Lower lobe of right lung (tissue), 2 donors: ENCODE measurements around the gene JARID2. TPM values are rescaled to one million over a fixed set of nuclear protein-coding genes. Genes with fewer than 3 reads are reported as not detected.

Experiments
- ATAC-seq, 2 donors: fragments of 200-7000 bp; cut with Tn5 transposase; one replicate each; pipeline ENCODE4 v1.9.1; 2020 to 2022; ENCODE audit warnings: mild to moderate bottlenecking in 2 of 2, moderate library complexity in 2 of 2
- DNase-seq: peaks from one replicate; pipeline ENCODE4 v3.0.0-alpha.2; 2020
- H3K27ac ChIP-seq: fragments of 200-600 bp; one replicate; pipeline ENCODE4 v1.8.0; 2022
- H3K27me3 ChIP-seq: fragments of 200-600 bp; one replicate; pipeline ENCODE4 v1.8.0; 2022; ENCODE audit warnings: low read depth
- H3K36me3 ChIP-seq: fragments of 200-600 bp; one replicate; pipeline ENCODE4 v1.8.0; 2022; ENCODE audit warnings: mild to moderate bottlenecking
- H3K4me1 ChIP-seq: fragments of 200-600 bp; one replicate; pipeline ENCODE4 v1.8.0; 2022
- H3K4me3 ChIP-seq: fragments of 200-600 bp; one replicate; pipeline ENCODE4 v1.8.0; 2022; ENCODE audit warnings: mild to moderate bottlenecking
- H3K9me3 ChIP-seq: fragments of 200-600 bp; one replicate; pipeline ENCODE4 v1.8.0; 2022
- CTCF ChIP-seq: fragments of 200-600 bp; IDR thresholded peaks from one replicate; pipeline ENCODE4 v1.8.0; 2022; ENCODE audit warnings: antibody characterized with exemption, mild to moderate bottlenecking
- intact Hi-C: fragments of 100-400 bp; cut with DNase I; formaldehyde crosslinking; loops from one replicate; pipeline ENCODE4 v1.11.0; 2022
- total RNA-seq: library from RNA; stranded (reverse); fragmentation: NEBNext Ultra II Directional; extraction: Animal tissue kit (Norgen Biotek cat#: 25700); gene quantifications from one replicate; pipeline ENCODE4 v1.2.1, GENCODE V29; 2021
- donor health status: DM: no; HTN: yes; CAD: no; lungs with severe emphysema.

The JARID2 gene
- total RNA-seq, 1 donor from 2014 or later: 16.0 TPM

DNA sequence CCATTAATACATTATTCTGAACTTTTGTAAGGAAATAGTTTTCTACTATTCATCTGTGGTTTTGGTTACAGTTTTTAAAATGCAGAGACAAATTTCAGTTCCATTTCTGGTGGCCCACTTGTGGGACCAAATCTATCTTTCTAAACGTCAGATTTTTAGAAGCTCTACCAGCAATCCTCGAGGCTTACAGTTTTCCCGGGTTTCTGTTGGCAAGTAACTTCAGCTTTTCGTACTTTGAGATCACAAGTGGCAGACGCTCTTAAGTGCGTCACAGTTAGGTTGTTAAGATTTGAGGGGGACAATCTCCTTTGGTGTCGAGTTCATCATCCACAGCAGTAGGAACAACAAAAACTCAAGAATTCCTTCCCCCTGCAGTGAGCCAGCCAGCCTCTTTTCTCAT, 60.0 kb downstream of the JARID2 start:
- H3K9me3 ChIP-seq: no peaks in the 10 kb centered on the region
- DNase-seq (no peak), ATAC-seq (peak in 1 of 2 donors; percentile 33)
- no peak overlapping the region for H3K27ac ChIP-seq
- no peak overlapping the region for H3K4me3 ChIP-seq
- H3K36me3 ChIP-seq: no peaks in the 10 kb centered on the region
- TF ChIP-seq CTCF: no peak
- peaks cover 48% of the 10 kb centered on the region for H3K4me1 ChIP-seq
- no peaks in the 10 kb centered on the region for H3K27me3 ChIP-seq
- intact Hi-C loops: no loop called here

- no peak for TF ChIP-seq CTCF
- no peaks in the 10 kb centered on the region for H3K9me3 ChIP-seq
- no peak overlapping the region for H3K27ac ChIP-seq
- no peak for ATAC-seq
- no peaks in the 10 kb centered on the region for H3K36me3 ChIP-seq
- H3K27me3 ChIP-seq: no peaks in the 10 kb centered on the region
- intact Hi-C loops: no loop called here
- peaks cover 55% of the 10 kb centered on the region for H3K4me1 ChIP-seq
- no peak overlapping the region for H3K4me3 ChIP-seq
- no peak for DNase-seq
Observed at GRCh38 chr6:15308435-15309213, 62.8 kb downstream of the JARID2 start.

- Histone ChIP-seq H3K4me1 (peaks cover 51% of the 10 kb centered on the region), H3K9me3 (no peaks in the 10 kb centered on the region), H3K4me3 (no peak overlapping the region), H3K36me3 (no peaks in the 10 kb centered on the region), H3K27me3 (no peaks in the 10 kb centered on the region), H3K27ac (no peak overlapping the region)
- TF ChIP-seq CTCF: no peak
- DNase-seq (no peak), ATAC-seq (no peak)
- intact Hi-C loops: no loop called here
Observed at GRCh38 chr6:15309611-15310283, 63.9 kb downstream of the JARID2 start.

DNA sequence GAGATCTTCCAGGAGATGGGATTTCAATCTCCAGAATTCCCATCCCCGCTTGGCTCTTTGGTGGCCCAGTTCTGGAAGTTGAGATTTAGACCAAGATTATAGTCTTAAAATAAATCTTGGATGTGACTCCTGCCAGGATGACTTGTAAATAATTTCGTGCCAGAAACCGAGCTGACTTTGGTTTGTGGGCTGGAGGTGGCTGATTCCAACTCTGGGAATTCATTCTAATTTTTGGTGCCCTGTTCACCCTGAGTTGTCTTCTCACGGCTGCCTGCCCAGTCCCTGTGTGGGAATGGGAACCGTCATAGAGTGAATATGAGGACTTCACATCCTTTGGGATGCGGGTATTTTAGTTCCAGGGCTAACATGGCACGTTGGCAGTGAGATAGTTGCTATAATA, 64.8 kb downstream of the JARID2 start:
- TF ChIP-seq CTCF: no peak
- peaks cover 50% of the 10 kb centered on the region for H3K4me1 ChIP-seq
- no peak overlapping the region for H3K4me3 ChIP-seq
- H3K27me3 ChIP-seq: no peaks in the 10 kb centered on the region
- intact Hi-C loops: no loop called here
- no peaks in the 10 kb centered on the region for H3K9me3 ChIP-seq
- DNase-seq (no peak), ATAC-seq (no peak)
- H3K36me3 ChIP-seq: no peaks in the 10 kb centered on the region
- no peak overlapping the region for H3K27ac ChIP-seq

- ATAC-seq (no peak), DNase-seq (no peak)
- Histone ChIP-seq H3K4me3 (no peak overlapping the region), H3K27ac (no peak overlapping the region), H3K9me3 (no peaks in the 10 kb centered on the region), H3K4me1 (peaks cover 50% of the 10 kb centered on the region), H3K27me3 (no peaks in the 10 kb centered on the region), H3K36me3 (no peaks in the 10 kb centered on the region)
- no peak for TF ChIP-seq CTCF
- intact Hi-C loops: no loop called here
Observed at GRCh38 chr6:15312500-15312899, 66.6 kb downstream of the JARID2 start.
